Thoracic aorta (tissue), 2 donors: Measurements from ENCODE around the gene RPL21. TPM values are rescaled to one million over a fixed set of nuclear protein-coding genes. Genes with fewer than 3 reads are reported as not detected.

Experiments
- ATAC-seq: fragments of 150-250 bp; one replicate; pipeline ENCODE4 v1.8.0; 2017; ENCODE audit warnings: low read depth; ENCODE audit not compliant: insufficient number of reproducible peaks, low FRiP score
- DNase-seq: peaks from one replicate; pipeline ENCODE4 v3.0.0-alpha.2; 2020; ENCODE audit warnings: low spot score
- H3K27ac ChIP-seq, 2 donors: fragments of 200-600 bp; sonication (generic); 1 replicate in 1 of 2; 2 replicates in 1 of 2; pipeline ENCODE4 v1.5.1; 2016; ENCODE audit warnings: mild to moderate bottlenecking in 2 of 2, moderate library complexity in 2 of 2
- H3K27me3 ChIP-seq: fragments of 200-600 bp; sonication (generic); replicated peaks from 2 replicates; pipeline ENCODE4 v1.6.0; 2016; ENCODE audit warnings: mild to moderate bottlenecking; ENCODE audit not compliant: insufficient read depth
- H3K36me3 ChIP-seq: fragments of 200-600 bp; sonication (generic); one replicate; pipeline ENCODE4 v1.5.1; 2016
- H3K4me1 ChIP-seq, 2 donors: fragments of 200-600 bp; sonication (generic); 1 replicate in 1 of 2; 2 replicates in 1 of 2; pipeline versions ENCODE4 v1.5.1 to v1.6.0; 2016; ENCODE audit warnings: low read depth in 2 of 2, mild to moderate bottlenecking in 1 of 2; ENCODE audit not compliant: control insufficient read depth in 1 of 2
- H3K4me3 ChIP-seq: fragments of 200-600 bp; sonication (generic); 2 replicates; pipeline ENCODE4 v1.5.1; 2016; ENCODE audit warnings: mild to moderate bottlenecking
- H3K9me3 ChIP-seq: fragments of 200-600 bp; sonication (generic); 2 replicates; pipeline ENCODE4 v1.5.1; 2016
- total RNA-seq, 2 donors: library from RNA; depleted of rRNA; stranded (reverse); fragments of >200 nt; gene quantifications; one replicate each; pipeline versions ENCODE4 v1.1.0 to v1.2.3, GENCODE V29; 2016
- TF ChIP-seq, protein P1 (sequence below): fragments of 200-600 bp; sonication (generic); IDR thresholded peaks from one replicate; pipeline ENCODE4 v1.5.1; 2019; ENCODE audit warnings: antibody characterized with exemption

The RPL21 gene
- total RNA-seq, 2 donors from 2014 or later, result 512 to 565 TPM

DNA sequence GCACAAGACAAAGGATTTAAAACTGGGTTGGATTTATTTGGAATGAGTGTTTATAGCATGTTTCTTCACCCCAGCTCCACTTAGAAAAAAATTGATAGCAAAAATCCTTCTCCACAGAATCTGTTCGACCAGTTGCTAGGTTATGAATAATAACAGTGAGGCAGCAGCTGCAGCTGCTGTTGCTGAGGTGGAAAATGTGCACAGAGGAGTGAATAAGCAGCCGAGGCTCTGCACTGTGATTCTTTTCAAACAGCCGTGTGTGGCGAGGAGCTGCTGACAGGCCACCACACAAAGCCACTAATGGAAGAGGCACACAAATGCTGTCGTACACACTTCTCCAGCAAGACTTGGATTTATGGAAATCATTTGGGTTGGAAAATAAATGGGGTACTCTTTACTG, 12.8 kb downstream of the RPL21 start:
- Histone ChIP-seq H3K27ac (no peak overlapping the region), H3K4me1 (no peaks in the 10 kb centered on the region), H3K36me3 (no peaks in the 10 kb centered on the region), H3K4me3 (no peak overlapping the region), H3K9me3 (no peaks in the 10 kb centered on the region), H3K27me3 (no peaks in the 10 kb centered on the region)
- TF ChIP-seq, protein P1, sequence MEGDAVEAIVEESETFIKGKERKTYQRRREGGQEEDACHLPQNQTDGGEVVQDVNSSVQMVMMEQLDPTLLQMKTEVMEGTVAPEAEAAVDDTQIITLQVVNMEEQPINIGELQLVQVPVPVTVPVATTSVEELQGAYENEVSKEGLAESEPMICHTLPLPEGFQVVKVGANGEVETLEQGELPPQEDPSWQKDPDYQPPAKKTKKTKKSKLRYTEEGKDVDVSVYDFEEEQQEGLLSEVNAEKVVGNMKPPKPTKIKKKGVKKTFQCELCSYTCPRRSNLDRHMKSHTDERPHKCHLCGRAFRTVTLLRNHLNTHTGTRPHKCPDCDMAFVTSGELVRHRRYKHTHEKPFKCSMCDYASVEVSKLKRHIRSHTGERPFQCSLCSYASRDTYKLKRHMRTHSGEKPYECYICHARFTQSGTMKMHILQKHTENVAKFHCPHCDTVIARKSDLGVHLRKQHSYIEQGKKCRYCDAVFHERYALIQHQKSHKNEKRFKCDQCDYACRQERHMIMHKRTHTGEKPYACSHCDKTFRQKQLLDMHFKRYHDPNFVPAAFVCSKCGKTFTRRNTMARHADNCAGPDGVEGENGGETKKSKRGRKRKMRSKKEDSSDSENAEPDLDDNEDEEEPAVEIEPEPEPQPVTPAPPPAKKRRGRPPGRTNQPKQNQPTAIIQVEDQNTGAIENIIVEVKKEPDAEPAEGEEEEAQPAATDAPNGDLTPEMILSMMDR, result no peak
- ATAC-seq (no peak), DNase-seq (no peak)

DNA sequence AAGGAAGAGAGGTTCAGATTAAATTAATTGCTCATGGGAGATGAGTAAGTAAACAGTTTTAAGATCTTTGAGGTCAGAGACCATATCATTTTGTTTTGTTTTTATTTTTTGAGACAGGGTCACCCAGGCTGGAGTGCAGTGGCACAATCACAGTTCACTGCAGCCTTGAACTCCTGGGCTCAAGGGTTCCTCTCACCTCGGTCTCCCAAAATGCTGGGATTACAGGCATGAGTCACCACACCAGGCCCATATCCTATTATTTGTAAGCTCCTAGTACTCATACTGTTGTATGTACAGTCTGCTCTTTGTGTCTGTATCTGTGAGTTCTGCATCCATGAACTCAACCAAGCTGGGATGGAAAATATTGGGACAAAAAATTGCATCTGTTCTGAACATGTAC, 13.3 kb downstream of the RPL21 start:
- Histone ChIP-seq H3K36me3 (no peaks in the 10 kb centered on the region), H3K4me1 (no peaks in the 10 kb centered on the region), H3K4me3 (no peak overlapping the region), H3K27me3 (no peaks in the 10 kb centered on the region), H3K27ac (no peak overlapping the region), H3K9me3 (no peaks in the 10 kb centered on the region)
- ATAC-seq (no peak), DNase-seq (no peak)
- TF ChIP-seq, protein P1, result no peak

DNA sequence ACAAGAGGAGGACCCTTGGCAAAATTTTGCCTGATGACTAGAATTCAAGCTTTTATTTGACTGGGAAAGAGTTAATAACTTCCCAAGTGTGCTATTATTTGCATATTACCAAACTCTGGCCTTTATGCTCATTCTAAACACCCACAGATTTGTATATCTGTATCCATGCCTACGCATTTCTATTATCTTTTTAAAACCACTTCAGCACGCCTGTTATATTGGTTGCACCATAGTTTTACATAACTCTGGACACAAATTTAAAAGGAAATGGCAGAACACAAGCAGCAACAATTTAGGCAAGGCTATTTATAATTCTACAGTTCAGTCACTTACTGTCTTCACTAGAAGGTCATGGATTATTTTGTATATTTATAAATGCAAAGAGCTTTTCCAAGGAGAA, 15.6 kb downstream of the RPL21 start:
- H3K4me3 ChIP-seq, result no peak overlapping the region
- TF ChIP-seq, protein P1, result no peak
- peaks cover 0 to 6% of the 10 kb centered on the region in 2 donors for H3K4me1 ChIP-seq
- H3K27me3 ChIP-seq, result no peaks in the 10 kb centered on the region
- no peaks in the 10 kb centered on the region for H3K36me3 ChIP-seq
- ATAC-seq, result no peak
- H3K27ac ChIP-seq, result no peak overlapping the region
- H3K9me3 ChIP-seq, result no peaks in the 10 kb centered on the region
- DNase-seq, result no peak

DNA sequence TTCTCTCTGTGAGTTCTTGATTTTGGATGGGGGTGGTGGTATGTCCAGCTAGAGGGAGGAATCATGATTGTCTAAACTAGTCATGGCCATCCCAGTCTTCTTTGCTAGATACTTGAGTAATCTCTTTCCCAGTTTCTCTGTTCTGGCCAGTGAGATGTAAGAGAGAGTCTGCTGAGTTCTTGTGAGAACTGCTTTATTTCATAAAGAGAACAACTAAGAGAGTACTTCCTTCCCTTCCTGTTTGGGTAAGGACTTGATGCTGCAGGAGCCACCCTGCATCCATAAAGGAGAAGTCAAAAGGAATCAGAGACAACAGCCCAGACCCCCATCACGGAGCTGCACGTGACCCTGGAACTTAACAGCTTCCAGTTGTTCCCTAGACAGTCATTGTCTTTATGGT, 16.2 kb downstream of the RPL21 start:
- Histone ChIP-seq H3K27ac (no peak overlapping the region), H3K36me3 (no peaks in the 10 kb centered on the region), H3K4me3 (no peak overlapping the region), H3K27me3 (no peaks in the 10 kb centered on the region), H3K4me1 (peaks cover 0 to 6% of the 10 kb centered on the region in 2 donors), H3K9me3 (no peaks in the 10 kb centered on the region)
- ATAC-seq (no peak), DNase-seq (no peak)
- TF ChIP-seq, protein P1, result no peak

DNA sequence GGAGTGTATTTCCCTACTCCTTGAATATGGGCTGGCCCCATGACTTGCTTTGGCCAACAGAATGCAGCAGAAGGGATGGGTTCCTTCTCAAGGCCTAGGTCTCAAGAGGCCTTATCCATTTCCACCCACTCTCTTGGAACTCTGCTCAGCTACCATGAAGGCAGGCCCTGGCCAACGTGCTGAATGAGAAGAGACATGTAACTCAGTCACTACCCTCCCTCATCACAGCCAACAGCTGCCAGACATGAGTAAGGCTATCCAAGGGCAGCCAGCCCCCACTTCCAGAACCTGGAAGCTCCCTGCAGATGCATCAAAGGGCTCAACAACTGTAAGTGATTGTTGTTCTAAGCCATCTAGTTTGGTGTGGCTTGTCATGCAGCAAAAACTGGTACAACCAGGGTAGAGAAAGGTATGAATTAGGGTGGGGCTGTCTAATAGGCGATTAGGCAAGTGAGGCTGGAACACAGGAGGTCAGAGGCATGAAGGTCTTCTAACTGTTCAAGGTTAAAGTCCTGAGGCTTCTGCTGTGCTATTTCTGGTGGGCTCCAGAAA, 17.8 kb downstream of the RPL21 start:
- ATAC-seq (no peak), DNase-seq (no peak)
- Histone ChIP-seq H3K4me3 (no peak overlapping the region), H3K27me3 (no peaks in the 10 kb centered on the region), H3K9me3 (no peaks in the 10 kb centered on the region), H3K4me1 (peaks cover 3 to 18% of the 10 kb centered on the region in 2 donors), H3K27ac (no peak overlapping the region), H3K36me3 (no peaks in the 10 kb centered on the region)
- TF ChIP-seq, protein P1, result no peak
